VCaP (cell line): ENCODE measurements around the gene TMEM131L.
A peak's percentile ranks its signal among the peaks of the same experiment; 100 is the strongest.
"Not testable (repeated sequence)": the region's sequence is repeated elsewhere in the genome, so short reads cannot be mapped to it uniquely, and the experiment has no call there.

ENCODE experiments used
- H3K27ac ChIP-seq: fragments of 450-650 bp; 2 replicates; pipeline ENCODE4 v1.5.1; 2017
- CTCF ChIP-seq: fragments of 450-650 bp; conservative IDR thresholded peaks from 2 replicates; pipeline ENCODE4 v1.5.1; 2017; ENCODE audit warnings: mild to moderate bottlenecking, moderate library complexity

Gene TMEM131L

DNA sequence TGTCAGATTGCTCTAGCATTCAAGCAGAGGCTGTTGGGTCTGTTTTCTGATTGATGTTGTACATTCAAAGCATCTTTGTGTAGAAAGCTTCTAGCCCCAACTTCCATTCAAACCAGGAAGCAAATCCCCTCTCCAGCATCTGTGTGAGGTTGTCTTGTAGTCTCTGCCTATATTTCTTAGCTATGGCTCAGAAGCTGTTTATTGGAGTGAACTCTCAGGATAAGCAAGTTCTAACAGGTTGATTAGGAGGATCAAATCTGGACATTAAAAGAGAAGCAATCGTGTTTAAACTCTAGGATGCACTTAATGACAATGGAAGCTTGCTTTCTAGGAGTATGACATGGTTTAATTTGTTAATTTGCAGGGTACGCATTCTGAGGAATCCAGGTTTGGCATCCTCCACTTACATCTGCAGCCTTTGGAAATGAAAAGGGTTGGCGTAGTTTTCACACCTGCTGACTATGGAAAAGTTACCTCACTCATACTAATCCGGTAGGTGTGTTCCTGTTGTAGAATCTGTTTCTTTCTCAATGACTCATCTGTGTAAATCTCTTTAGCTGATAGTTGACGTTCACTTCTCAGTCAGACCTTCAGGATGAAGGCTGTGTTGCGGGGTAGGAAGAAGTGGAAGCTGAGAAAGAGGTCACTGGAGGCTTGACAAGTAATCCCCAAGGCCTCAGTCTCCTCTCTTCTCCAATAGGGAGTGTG lies 129.9 kb downstream of the TMEM131L start:
- no peak overlapping the region for H3K27ac ChIP-seq
- no peak for TF ChIP-seq CTCF

DNA sequence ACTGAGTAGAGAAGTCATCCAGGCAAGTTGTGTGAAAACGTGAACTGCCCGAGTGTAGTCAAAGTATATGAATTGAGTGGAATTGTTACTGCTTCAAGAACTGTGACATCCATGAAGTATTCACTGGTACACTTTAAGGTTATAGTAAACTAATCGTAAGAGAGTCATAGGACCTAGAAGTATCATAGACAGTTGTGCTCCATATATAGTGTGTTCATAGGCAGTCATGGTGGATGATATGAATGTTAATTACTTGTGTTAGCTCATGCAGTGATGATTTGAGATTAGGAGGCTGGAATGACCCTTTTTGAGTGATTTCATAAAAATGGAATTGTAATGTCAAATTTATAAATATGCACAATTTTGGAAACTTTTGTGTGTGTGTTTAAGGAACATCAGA lies 136.6 kb downstream of the TMEM131L start:
- no peak overlapping the region for H3K27ac ChIP-seq
- TF ChIP-seq CTCF: no peak

DNA sequence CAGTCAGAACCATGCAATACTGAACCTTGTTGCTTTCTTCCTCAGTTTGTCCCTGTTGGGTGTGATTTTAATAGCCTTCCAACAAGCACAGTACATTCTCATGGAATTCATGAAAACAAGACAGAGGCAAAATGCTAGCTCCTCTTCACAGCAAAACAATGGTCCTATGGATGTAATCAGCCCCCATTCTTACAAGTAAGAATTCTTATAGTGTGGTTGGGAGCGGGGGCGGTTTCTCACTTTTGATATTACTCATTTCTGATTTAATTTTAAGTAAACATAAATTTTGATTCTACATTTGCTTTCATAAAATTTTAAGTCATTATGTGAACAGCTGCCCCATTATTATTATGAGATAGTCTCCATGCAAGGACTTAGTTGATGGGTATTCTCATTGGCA lies 137.1 kb downstream of the TMEM131L start:
- H3K27ac ChIP-seq: no peak overlapping the region
- no peak for TF ChIP-seq CTCF

DNA sequence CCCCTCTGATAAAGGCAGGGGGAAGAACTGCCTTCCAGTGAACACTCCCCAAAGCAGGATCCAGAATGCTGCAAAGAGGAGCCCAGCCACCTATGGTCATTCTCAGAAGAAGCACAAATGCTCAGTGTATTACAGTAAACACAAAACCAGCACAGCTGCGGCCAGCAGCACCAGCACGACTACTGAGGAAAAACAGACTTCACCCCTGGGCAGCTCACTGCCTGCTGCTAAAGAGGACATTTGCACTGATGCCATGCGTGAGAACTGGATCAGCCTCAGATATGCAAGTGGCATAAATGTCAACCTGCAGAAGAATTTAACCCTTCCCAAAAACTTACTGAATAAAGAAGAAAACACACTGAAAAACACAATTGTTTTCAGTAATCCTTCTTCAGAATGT lies 137.7 kb downstream of the TMEM131L start:
- no peak for TF ChIP-seq CTCF
- H3K27ac ChIP-seq: no peak overlapping the region

GRCh38 chr4:153609070-153609469 lies 142.9 kb downstream of the TMEM131L start:
- not testable (repeated sequence) for H3K27ac ChIP-seq

DNA sequence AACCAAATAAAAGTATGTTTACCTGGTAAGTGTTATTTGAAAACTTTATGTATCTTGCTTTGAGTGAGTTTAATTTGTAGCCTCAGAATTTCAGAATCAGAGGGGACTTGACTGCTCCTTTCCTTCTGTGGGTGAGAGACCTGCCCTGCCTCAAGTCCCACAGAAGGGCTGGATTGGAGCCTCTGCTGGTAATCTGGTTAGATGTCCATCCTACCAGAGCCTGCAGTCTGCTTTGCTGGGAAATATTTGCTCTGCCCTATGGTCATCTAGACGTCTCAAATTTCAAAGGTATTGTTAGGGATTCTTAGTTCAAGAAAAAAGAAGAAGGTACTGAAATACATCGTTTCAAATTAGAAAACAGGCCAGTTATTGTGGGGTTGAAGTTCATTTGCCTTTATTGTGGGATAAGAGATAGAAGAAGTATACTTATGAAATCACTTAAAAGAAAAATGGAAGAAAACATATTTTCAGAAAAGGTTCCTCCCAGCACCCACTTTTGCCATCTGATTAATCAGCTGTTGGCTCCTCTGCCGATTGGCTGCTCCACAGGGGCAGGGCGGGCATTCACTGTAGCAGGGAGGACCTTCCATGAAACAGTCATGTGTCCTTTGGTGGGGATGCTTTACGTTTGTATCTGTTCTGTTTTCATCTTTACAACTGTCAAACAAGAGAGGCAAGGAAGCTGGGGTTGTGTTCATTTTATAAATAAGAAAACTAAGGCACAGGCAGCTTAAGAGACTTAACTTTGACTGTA lies 144.6 kb downstream of the TMEM131L start:
- no peak for TF ChIP-seq CTCF
- H3K27ac ChIP-seq: peak overlapping the region; percentile 39

GRCh38 chr4:153611679-153612078 lies 145.5 kb downstream of the TMEM131L start:
- TF ChIP-seq CTCF: no peak
- H3K27ac ChIP-seq: no peak overlapping the region

DNA sequence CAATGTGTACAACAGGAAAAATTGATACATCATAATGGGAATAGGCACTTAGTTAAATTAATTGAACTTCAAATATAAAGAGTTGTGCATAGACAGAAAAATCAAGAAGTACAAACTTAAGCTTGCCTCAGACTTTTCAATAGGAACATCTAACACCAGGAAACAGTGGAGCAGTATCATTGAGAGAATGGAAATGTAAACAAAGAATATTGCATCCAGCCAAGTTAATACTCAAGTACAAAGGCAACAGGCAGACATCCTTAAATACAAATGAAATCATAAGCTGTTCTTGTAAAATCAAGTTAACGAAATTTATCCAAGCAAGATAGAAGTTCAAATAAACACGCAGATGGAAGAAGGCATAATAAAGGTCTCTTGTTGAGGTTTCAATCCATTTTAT lies 146.7 kb downstream of the TMEM131L start:
- no peak for TF ChIP-seq CTCF

More for the DNA sequence above, 146.7 kb downstream of the TMEM131L start:
- H3K27ac ChIP-seq: no peak overlapping the region
